Endothelial cell of umbilical vein (primary cell): ENCODE measurements around the gene CRHR2.

Source experiments
- CTCF ChIP-seq, 2 donors: IDR thresholded peaks; 1 replicate in 1 of 2; 2 replicates in 1 of 2; pipeline ENCODE4 v1.5.1; 2011; ENCODE audit warnings: low read length in 2 of 2, mild to moderate bottlenecking in 2 of 2, moderate library complexity in 2 of 2, control low read depth in 1 of 2, inconsistent platforms in 1 of 2, low read depth in 1 of 2; ENCODE audit not compliant: insufficient read depth in 1 of 2; ENCODE audit errors: extremely low read depth in 1 of 2
- POLR2A ChIP-seq: IDR thresholded peaks from 2 replicates; pipeline ENCODE4 v1.6.1; 2012; ENCODE audit warnings: low read depth, mild to moderate bottlenecking, control low read depth, low read length

GRCh38 chr7:30661926-30662325, 20.3 kb downstream of the CRHR2 start:
- TF ChIP-seq CTCF (IDR thresholded peaks at IDR 0.05; ENCODE audit: extremely low read depth in 1 of 2, insufficient read depth in 1 of 2, low read depth in 1 of 2, low read length in 2 of 2) (no peak), POLR2A (no peak)
